Coronary artery (tissue), 2 donors: Measurements from ENCODE around the gene LMAN2.
"Not testable (repeated sequence)": the region's sequence is repeated elsewhere in the genome, so short reads cannot be mapped to it uniquely, and the experiment has no call there.

ENCODE experiments used
- DNase-seq: peaks from one replicate; pipeline ENCODE4 v3.0.0-alpha.2; 2017; ENCODE audit warnings: low spot score
- H3K27ac ChIP-seq, 2 donors: fragments of 200-600 bp; sonication (generic); one replicate each; pipeline ENCODE4 v1.5.1; 2016 to 2019
- H3K4me3 ChIP-seq: fragments of 200-600 bp; sonication (generic); 2 replicates; pipeline ENCODE4 v1.5.1; 2016; ENCODE audit warnings: mild to moderate bottlenecking, moderate library complexity
- TF ChIP-seq, protein P1 (sequence below): fragments of 200-600 bp; sonication (generic); IDR thresholded peaks from one replicate; pipeline ENCODE4 v1.5.1; 2019; ENCODE audit warnings: antibody characterized with exemption

Gene LMAN2

DNA sequence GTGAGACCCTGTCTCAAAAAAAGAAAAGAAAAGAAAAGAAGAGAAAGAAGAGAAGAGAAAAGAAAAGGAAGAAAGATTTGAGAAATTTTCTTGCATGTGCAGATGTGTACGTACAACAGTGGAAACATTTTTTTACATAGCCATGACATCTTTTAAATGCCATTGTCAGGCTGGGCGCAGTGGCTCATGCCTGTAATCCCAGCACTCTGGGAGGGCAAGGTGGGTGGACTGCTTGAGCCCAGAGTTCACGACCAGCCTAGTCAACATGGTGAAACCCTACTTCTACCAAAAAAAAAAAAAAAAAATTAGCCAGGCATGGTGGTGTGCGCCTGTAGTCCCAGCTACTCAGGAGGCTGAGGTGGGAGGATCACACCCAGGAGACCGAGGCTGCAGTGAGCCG is 6.6 kb downstream of the LMAN2 start:
- TF ChIP-seq, protein P1, sequence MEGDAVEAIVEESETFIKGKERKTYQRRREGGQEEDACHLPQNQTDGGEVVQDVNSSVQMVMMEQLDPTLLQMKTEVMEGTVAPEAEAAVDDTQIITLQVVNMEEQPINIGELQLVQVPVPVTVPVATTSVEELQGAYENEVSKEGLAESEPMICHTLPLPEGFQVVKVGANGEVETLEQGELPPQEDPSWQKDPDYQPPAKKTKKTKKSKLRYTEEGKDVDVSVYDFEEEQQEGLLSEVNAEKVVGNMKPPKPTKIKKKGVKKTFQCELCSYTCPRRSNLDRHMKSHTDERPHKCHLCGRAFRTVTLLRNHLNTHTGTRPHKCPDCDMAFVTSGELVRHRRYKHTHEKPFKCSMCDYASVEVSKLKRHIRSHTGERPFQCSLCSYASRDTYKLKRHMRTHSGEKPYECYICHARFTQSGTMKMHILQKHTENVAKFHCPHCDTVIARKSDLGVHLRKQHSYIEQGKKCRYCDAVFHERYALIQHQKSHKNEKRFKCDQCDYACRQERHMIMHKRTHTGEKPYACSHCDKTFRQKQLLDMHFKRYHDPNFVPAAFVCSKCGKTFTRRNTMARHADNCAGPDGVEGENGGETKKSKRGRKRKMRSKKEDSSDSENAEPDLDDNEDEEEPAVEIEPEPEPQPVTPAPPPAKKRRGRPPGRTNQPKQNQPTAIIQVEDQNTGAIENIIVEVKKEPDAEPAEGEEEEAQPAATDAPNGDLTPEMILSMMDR, result no peak
- H3K4me3 ChIP-seq, result no peak overlapping the region
- no peak overlapping the region for H3K27ac ChIP-seq
- DNase-seq, result no peak

DNA sequence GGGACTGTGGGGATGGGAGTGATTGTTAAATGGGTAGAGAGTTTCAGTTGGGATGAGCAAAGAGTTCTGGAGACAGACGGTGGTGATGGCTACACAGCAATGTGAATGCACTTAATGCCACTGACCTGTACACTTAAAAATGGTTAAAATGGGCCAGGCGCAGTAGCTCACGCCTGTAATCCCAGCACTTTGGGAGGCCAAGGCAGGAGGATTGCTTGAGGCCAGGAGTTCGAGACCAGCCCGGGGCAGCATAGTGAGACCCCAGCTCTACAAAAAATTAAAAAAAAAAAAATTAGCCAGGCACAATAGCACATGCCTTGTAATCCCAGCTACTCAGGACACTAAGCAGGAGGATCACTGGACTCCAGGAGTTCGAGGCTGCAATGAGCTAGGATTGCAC is 7.7 kb downstream of the LMAN2 start:
- H3K27ac ChIP-seq, result no peak overlapping the region
- TF ChIP-seq, protein P1, result no peak
- no peak overlapping the region for H3K4me3 ChIP-seq
- no peak for DNase-seq

DNA sequence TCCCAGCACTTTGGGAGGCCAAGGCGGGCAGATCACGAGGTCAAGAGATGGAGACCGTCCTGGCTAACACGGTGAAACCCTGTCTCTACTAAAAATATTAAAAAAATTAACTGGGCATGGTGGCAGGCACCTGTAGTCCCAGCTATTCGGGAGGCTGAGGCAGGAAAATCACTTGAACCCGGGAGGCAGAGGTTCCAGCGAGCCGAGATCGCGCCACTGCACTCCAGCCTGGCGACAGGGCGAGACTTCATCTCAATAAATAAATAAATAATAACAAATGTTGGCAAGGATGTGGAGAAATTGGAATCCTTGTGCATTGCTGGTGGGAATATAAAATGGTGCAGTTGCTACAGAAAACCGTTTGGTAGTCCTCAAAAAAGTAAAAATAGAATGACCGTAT is 8.5 kb downstream of the LMAN2 start:
- H3K27ac ChIP-seq, H3K4me3 ChIP-seq, DNase-seq: not testable (repeated sequence)

DNA sequence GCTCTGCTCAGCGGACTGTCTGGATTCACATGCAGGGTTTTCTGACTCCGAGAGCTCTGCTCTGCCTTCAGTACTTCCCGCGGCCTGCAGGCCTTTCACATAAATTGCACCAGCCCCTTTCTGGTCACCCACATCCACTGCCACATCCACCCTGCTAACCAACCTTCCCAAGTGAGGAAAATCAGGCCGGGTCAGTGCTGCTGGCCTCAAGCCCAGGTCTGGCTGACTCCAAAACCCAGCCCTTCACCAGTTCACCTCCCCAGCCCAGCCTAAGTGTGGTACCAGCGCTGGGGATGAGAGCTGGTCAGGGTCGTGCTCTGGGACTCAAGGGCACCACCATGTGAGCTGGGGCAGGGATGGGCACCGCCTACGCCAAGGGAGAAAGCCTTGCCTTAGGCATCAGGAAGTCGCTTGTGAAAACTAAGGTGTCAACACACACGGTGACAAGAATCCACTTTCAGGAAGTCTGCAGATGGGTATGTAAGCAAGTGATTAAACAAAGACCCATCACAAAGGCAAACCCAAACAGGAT is 12.3 kb downstream of the LMAN2 start:
- Histone ChIP-seq H3K27ac (no peak overlapping the region), H3K4me3 (no peak overlapping the region)
- TF ChIP-seq, protein P1, result no peak
- DNase-seq, result peak; percentile 58

DNA sequence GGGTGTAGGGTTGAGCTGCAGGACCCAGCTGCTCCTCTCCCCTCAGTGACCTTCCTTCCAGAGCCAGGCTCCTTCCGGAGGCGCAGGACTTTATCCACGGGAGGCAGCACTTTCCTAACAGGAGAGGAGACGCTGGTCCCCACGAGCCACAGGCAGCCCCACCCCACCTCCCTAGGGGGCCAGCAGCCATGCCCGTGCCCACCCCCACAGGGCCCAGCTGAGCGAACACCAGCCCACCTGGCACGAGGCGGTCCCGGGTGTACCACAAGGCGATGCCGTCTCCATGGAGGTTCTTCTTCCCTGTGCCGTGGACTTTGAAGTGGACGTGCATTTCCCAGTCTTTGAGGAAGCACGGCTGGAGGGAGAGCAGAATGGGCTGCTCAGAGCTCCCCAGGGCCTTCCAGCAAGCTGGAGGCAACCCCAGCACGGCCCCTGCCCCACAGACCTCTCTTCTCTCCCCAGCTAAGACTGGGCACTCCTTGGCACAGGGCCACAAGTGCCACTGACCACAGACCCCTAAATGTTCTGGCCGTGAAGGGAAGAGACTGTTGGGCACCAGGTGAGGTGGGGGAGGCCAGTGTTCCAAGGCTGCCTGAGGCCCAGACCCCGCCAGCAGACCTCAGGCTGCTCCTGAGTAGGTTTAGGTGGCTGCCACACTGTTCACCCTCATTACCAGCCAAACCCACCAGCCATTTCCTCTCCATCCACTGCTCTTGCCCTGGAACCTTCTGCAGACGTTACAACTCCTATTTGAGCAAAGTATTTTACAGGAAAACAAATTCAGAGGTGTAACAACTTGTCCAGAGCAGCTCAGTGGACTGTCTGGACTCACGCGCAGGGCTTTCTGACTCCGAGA is 13.0 kb downstream of the LMAN2 start:
- no peak for DNase-seq
- H3K27ac ChIP-seq, result no peak overlapping the region

DNA sequence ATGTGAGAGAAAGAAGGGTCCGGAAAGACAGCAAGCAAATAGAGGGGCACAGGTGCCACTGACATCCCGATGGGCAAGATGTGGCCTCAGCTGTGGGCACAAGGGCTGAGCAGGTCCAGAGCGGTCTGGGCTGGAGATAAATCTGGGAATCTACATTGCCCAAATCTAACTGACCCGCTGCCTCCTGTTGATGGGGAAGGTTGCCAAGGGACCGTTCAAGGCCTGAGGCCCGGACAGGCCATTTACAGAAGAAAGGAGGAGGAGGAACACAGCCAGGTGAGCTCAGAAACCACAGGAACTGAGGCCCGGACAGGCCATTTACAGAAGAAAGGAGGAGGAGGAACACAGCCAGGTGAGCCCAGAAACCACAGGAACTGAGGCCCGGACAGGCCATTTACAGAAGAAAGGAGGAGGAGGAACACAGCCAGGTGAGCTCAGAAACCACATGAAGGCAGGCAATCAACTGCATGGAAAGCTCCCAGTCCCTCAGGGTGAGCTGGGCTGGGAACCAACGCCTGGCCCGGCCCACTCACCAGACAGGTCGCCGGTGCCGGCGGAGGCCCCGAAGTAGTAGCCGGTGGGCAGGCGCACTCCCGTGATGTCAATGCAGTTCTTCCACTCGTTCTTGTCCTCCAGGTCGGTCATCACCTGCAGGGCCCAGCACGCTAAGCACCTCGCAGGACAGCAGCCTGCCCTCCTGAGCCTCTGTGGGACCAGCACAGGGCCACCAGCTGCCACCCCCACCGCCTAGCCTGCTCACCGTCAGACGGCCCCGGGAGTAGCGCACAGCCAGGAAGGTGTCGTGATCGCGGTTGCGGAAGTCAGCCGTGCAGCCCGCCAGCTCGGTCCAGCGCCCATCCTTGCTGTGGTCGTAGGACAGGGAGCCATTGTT is 14.6 kb downstream of the LMAN2 start:
- no peak overlapping the region for H3K4me3 ChIP-seq
- H3K27ac ChIP-seq, result no peak overlapping the region
- DNase-seq, result no peak
- TF ChIP-seq, protein P1, result no peak

More for the DNA sequence above, 13.0 kb downstream of the LMAN2 start:
- H3K4me3 ChIP-seq, result no peak overlapping the region
- TF ChIP-seq, protein P1, result no peak

DNA sequence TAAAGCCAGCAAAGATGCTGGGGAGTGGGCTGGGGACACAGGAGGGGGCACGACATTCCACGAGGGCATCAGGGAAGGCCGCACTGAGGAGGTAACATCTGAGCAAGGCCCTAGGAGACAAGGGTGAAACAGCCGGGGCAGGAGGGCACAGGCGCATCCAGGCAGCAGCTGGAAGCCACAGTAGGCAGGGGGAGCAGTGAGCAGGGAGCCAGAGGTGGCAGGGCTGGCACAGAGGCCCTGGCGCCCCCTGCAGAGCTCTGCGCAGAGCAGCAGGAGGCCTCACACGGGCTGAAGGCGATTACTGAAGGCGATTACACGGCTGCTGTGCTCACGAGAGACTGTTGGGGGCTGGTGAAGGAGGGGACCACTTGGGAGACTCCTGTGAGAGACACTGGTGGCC is 15.4 kb downstream of the LMAN2 start:
- no peak overlapping the region for H3K27ac ChIP-seq
- DNase-seq, result no peak

More for the DNA sequence above, 15.4 kb downstream of the LMAN2 start:
- TF ChIP-seq, protein P1, result no peak
- H3K4me3 ChIP-seq, result no peak overlapping the region
